IPS-15b (cell line): ENCODE results near the gene CAPRIN2.

Experiments used
- H3K27me3 ChIP-seq: one replicate; pipeline ENCODE4 v1.6.1; 2013; ENCODE audit warnings: low read length; ENCODE audit not compliant: control insufficient read depth, insufficient read depth
- H3K36me3 ChIP-seq: one replicate; pipeline ENCODE4 v1.6.1; 2013; ENCODE audit warnings: low read length; ENCODE audit not compliant: control insufficient read depth, insufficient read depth
- H3K4me1 ChIP-seq: one replicate; pipeline ENCODE4 v1.6.1; 2013; ENCODE audit warnings: mild to moderate bottlenecking, low read length; ENCODE audit not compliant: control insufficient read depth, insufficient read depth
- H3K4me3 ChIP-seq: one replicate; pipeline ENCODE4 v1.5.1; 2013; ENCODE audit warnings: low read depth, low read length
- H3K9ac ChIP-seq: one replicate; pipeline ENCODE4 v1.6.1; 2013; ENCODE audit warnings: low read depth, mild to moderate bottlenecking, low read length
- H3K9me3 ChIP-seq: one replicate; pipeline ENCODE4 v1.6.1; 2013; ENCODE audit warnings: mild to moderate bottlenecking, low read length; ENCODE audit not compliant: control insufficient read depth, insufficient read depth

CAPRIN2 gene

DNA sequence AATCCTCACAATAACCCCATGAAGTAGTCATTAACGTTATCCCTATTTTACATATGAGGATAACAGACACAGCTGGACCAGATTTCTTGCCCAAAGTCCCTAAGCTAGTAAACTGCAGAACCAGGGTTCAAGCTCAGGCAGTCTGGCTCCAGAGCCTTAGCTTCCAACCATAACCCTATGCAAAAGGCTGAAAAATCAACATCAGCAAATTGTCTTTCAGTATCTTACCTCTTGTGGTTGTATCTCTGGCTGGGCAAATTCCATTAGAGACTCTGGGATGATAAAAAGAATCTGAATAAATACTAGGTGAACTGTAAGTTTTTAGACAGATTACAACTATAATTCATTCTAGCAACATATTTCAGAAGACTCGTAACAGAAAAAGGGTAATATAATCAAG is 24.7 kb downstream of the CAPRIN2 start:
- H3K9me3 ChIP-seq = no peaks in the 10 kb centered on the region
- H3K4me1 ChIP-seq = peaks cover 6% of the 10 kb centered on the region
- no peak overlapping the region for H3K9ac ChIP-seq
- no peak overlapping the region for H3K4me3 ChIP-seq
- H3K36me3 ChIP-seq = peaks cover 22% of the 10 kb centered on the region
- H3K27me3 ChIP-seq = no peaks in the 10 kb centered on the region

DNA sequence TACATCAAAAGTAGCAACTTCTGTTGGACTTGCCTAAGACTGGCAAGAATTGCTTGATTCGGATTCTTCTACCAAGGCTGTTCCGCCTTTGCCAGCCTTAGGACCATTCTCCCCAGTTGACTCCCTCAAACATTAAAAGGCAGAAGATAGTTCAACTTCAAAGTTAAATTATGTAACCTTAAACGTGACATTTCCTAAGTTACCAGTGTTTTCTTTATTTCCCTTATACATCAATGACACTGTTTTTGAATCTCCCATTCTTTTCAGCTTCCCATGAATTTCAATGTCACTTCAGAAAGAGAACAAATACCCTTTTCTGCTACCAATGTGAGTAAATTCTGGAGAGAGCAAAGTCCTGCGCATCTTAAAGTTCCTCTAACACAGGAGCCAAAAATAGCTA is 25.2 kb downstream of the CAPRIN2 start:
- H3K27me3 ChIP-seq = no peaks in the 10 kb centered on the region
- peaks cover 22% of the 10 kb centered on the region for H3K36me3 ChIP-seq
- no peak overlapping the region for H3K4me3 ChIP-seq
- no peak overlapping the region for H3K9ac ChIP-seq
- peaks cover 6% of the 10 kb centered on the region for H3K4me1 ChIP-seq
- H3K9me3 ChIP-seq = no peaks in the 10 kb centered on the region

DNA sequence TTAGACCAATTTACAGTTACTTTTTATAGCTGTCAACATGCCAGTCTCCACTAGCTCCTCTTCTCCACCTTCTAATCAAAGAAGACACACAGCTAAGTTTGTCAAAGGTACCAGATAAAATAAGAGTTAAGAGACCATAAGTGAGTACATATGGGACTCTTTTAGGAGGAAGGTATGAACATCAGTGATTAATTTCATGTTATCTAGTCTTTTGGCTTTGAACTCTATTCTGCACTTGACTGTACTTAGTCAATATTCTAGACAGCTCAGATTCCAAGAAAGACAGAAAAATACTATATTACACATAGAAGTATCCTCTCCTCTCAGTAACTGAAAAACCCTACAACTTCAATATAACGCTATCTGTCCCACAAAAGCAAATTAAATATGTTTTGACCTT is 28.1 kb downstream of the CAPRIN2 start:
- Histone ChIP-seq H3K27me3 (no peaks in the 10 kb centered on the region), H3K9me3 (no peaks in the 10 kb centered on the region), H3K9ac (no peak overlapping the region), H3K4me1 (peaks cover 6% of the 10 kb centered on the region), H3K36me3 (peaks cover 21% of the 10 kb centered on the region), H3K4me3 (no peak overlapping the region)

DNA sequence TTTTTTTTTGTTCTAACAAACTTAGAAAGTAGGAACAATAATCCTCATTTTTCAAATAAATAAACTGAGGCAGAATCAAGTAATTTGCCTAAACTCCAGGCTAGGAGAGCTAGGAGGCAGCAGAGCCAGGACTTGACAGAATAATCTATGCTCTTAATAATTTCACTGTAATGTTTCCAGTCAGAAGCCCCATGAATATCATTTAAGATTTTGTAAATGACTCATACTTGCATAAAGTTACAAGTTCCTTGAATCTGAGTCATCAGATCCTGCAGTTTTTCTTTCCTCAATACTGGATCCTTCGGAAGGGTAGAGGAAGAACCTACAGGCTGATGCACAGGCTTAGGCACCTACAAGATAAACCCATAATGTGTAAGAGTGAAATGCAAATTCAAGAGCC is 29.0 kb downstream of the CAPRIN2 start:
- H3K27me3 ChIP-seq = no peaks in the 10 kb centered on the region
- peaks cover 19% of the 10 kb centered on the region for H3K36me3 ChIP-seq
- H3K4me1 ChIP-seq = peaks cover 3% of the 10 kb centered on the region
- H3K9ac ChIP-seq = no peak overlapping the region
- H3K4me3 ChIP-seq = no peak overlapping the region
- no peaks in the 10 kb centered on the region for H3K9me3 ChIP-seq

DNA sequence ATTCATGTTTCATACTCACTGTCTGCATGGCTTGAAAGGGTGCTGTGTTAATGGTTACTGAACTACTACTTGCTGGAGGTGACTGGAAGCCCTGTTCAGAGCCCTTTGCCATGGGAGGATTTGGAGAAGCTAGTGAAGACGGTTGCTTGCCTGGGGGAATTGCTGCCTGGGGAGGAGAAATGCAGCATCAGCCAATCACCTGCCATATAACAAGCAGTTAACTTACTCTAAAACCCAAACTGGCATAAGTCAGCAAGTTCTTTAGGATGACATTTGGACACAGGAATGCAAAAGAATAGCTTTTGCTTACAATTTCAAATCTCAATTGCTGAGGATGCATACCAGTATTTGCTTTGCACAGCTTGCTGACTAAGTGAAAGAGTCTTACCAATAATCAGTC is 35.7 kb downstream of the CAPRIN2 start:
- no peaks in the 10 kb centered on the region for H3K4me1 ChIP-seq
- H3K9ac ChIP-seq = no peak overlapping the region
- no peaks in the 10 kb centered on the region for H3K27me3 ChIP-seq
- H3K4me3 ChIP-seq = no peak overlapping the region
- H3K9me3 ChIP-seq = no peaks in the 10 kb centered on the region
- peaks cover 25% of the 10 kb centered on the region for H3K36me3 ChIP-seq

DNA sequence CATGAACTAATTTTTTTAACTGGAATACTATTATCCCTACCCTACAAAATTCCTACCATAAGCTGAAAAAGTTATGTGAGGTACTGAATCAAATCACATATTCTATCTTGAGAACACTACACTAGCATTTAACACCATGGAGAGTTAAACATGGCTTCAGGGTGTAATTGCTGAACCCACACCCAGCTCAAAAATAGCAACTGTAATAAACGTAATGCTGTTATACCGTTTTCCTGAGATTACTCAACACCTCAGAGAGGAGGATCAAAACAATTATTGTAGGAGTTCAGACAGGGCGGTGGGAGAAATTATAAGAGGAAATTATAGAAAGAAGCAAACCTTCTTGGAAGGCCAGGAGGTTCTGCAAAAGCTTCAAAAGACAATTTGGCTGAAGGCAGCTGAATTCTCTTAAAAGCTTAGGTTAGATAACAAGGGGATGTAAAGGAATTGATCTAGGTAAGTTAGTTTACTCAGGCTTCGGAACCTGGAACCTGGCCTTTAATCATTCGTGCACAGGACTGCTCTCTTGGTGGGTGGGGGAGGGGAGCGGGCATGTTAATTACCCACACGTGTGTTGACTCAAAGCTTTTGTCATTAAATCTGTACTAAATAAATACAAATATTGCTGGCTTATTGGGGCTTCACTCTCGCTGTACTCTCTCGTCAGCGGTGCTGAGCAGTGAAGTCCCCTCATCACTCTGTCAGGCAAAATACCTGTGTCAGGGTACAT is 47.0 kb downstream of the CAPRIN2 start:
- Histone ChIP-seq H3K9ac (no peak overlapping the region), H3K4me3 (no peak overlapping the region), H3K36me3 (peaks cover 9% of the 10 kb centered on the region), H3K4me1 (peaks cover 5% of the 10 kb centered on the region), H3K9me3 (no peaks in the 10 kb centered on the region), H3K27me3 (no peaks in the 10 kb centered on the region)

DNA sequence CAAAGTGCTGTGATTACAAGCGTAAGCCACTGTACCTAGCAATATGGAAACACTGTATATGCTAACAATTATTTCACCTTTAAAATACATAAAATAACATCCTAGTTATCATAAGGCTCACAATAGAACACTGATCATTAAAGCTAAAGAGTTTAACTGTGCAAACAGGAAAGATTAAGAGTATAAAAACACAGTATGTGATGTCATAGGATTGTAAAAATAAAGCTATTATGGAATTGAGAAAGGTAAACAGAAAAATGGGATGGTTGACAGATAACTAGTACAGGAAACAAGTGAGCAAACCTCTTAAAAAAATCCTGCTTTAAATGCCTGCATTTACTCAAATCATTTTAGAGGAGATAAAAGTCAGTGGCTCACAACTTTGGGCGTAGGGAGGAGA is 48.3 kb downstream of the CAPRIN2 start:
- peaks cover 5% of the 10 kb centered on the region for H3K4me1 ChIP-seq
- peaks cover 9% of the 10 kb centered on the region for H3K36me3 ChIP-seq
- H3K9me3 ChIP-seq = no peaks in the 10 kb centered on the region
- H3K9ac ChIP-seq = no peak overlapping the region
- H3K4me3 ChIP-seq = no peak overlapping the region
- H3K27me3 ChIP-seq = no peaks in the 10 kb centered on the region

DNA sequence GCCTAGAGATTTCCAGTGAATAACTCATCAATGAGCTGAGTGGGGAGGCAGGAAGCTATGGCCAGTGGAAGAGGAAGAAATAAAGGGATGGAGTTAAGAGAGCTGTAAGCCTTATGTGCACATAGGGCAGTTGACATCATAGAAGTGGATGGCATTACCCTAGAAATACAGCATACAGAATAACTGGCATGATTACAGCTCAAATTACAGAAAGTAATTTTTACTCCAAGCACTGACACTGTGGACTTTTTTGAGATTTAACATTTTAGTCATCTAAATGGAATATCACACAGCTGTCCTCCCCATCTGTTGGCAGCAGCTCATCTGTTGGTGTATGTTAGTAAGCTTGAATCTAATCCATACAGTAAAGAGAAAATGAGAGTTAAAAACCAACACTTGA is 53.7 kb downstream of the CAPRIN2 start:
- Histone ChIP-seq H3K9ac (no peak overlapping the region), H3K4me1 (no peaks in the 10 kb centered on the region), H3K9me3 (no peaks in the 10 kb centered on the region), H3K36me3 (no peaks in the 10 kb centered on the region), H3K27me3 (no peaks in the 10 kb centered on the region), H3K4me3 (no peak overlapping the region)

DNA sequence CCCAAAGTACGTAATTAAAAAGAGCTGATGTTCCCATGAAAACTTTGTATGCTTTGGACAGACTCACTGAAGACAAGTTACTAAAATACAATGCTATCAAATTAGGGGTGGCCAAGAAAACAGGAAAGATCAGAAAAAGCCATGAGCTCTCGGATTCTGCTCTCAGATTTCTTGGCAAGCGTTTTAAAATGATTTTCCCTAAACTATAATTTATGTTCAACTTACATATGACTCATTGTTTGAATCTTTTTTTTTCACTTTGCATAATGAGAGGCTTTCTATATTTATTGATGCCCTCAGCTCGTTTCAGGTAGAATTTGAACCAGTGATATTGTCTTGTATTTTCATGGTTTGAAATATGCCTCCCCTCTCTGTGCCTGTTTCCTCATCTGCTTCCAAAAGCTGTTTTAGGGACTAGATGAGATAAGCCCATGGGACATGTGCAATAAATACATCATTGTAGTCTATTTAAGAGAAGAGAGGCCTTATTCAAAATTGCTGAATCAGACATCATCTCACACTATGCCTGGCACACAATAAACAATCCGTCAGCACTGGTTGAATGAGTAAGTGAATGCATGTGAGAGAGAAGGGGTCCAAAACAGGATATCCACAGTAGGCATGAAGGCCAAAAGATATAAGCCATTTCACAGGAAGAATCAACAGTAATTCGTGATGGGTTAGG is 54.4 kb downstream of the CAPRIN2 start:
- H3K27me3 ChIP-seq = no peaks in the 10 kb centered on the region
- no peak overlapping the region for H3K9ac ChIP-seq
- no peaks in the 10 kb centered on the region for H3K4me1 ChIP-seq
- no peaks in the 10 kb centered on the region for H3K36me3 ChIP-seq
- no peaks in the 10 kb centered on the region for H3K9me3 ChIP-seq
- H3K4me3 ChIP-seq = no peak overlapping the region

DNA sequence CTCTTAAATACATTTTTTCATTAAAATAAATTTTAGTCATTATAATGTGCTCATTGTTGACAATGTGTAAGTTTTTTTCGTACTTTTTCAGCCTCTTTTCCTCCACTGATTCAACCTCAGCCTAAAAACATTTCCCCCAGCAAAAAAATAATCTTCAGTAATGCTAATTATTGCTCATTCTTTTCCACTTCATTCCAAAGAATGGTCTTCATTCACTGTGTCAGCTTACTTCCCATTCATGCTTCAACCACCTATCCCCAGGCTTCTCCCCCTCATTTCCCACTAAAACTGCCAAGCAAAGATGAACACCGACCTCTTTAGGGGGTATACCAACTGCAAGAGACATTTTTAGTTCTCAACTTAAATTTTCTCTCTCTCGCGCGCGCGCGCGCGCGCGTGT is 56.4 kb downstream of the CAPRIN2 start:
- Histone ChIP-seq H3K9me3 (no peaks in the 10 kb centered on the region), H3K9ac (no peak overlapping the region), H3K27me3 (no peaks in the 10 kb centered on the region)

DNA sequence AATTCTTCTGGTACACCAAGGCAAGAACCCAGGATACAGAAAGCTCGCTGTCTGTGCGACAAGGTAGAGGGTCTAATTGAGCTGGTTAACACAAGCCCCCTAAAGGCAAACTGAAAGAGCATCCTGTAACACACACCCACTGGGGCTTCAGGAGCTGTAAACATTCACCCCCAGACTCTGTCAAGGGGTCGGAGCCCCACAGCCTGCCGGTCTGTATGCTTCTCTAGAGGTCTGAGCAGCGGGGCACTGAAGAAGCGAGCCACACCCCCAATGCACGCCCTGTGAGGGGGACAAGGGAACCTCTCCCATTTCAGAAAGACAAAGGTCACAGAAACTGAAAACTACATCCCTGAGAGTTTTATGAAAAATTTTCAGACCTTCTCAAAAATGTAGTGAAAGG is 57.8 kb downstream of the CAPRIN2 start:
- Histone ChIP-seq H3K4me3 (peak overlapping the region; percentile 95), H3K36me3 (no peaks in the 10 kb centered on the region), H3K9ac (no peak overlapping the region), H3K27me3 (no peaks in the 10 kb centered on the region), H3K4me1 (peaks cover 11% of the 10 kb centered on the region), H3K9me3 (no peaks in the 10 kb centered on the region)

More for the DNA sequence above, 56.4 kb downstream of the CAPRIN2 start:
- Histone ChIP-seq H3K36me3 (no peaks in the 10 kb centered on the region), H3K4me1 (peaks cover 11% of the 10 kb centered on the region), H3K4me3 (no peak overlapping the region)

DNA sequence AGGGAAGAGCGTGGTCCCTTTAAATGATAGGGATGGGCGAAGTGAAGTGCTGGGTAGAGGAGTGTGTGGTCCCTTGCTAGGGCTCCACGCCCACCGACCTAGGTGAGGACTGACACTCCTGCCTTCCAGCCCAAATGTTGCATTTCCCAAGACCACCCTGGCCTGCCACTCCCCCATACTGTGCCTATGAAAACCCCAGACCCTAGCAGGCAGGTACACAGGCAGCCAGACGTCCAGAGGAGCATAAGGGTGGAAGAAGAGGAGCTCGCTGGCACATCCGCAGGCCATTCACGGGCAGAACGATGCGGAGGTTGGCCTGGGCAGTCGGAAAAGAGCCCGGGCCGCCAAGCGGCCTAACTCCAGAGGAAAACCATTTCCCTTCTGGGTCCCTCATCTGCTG is 58.3 kb downstream of the CAPRIN2 start:
- no peaks in the 10 kb centered on the region for H3K36me3 ChIP-seq
- H3K9me3 ChIP-seq = no peaks in the 10 kb centered on the region
- H3K27me3 ChIP-seq = no peaks in the 10 kb centered on the region
- no peak overlapping the region for H3K9ac ChIP-seq
- H3K4me3 ChIP-seq = peak overlapping the region; percentile 95
- peaks cover 11% of the 10 kb centered on the region for H3K4me1 ChIP-seq
